GM12873 (cell line): ENCODE results near the gene FAM163A.

Source experiments
- CTCF ChIP-seq: IDR thresholded peaks from 2 replicates; pipeline ENCODE4 v1.5.1; 2012; ENCODE audit warnings: low read depth, mild to moderate bottlenecking, moderate library complexity, low read length, control low read depth; ENCODE audit not compliant: insufficient read depth; ENCODE audit errors: missing control alignments

FAM163A gene

GRCh38 chr1:179714159-179714558, 28.9 kb upstream of the FAM163A start:
- no peak for TF ChIP-seq CTCF

GRCh38 chr1:179714623-179715022, 28.5 kb upstream of the FAM163A start:
- TF ChIP-seq CTCF, result no peak

- TF ChIP-seq CTCF, result no peak
Measured at GRCh38 chr1:179719272-179719671, 23.8 kb upstream of the FAM163A start.

GRCh38 chr1:179728271-179728670, 14.8 kb upstream of the FAM163A start:
- no peak for TF ChIP-seq CTCF

GRCh38 chr1:179729881-179730280, 13.2 kb upstream of the FAM163A start:
- TF ChIP-seq CTCF, result no peak

GRCh38 chr1:179731643-179732042, 11.4 kb upstream of the FAM163A start:
- no peak for TF ChIP-seq CTCF

GRCh38 chr1:179742291-179742690, 800 bp upstream of the FAM163A start:
- TF ChIP-seq CTCF, result no peak
